Neural cell (in vitro differentiated cells): ENCODE results near the gene MED27.

Experiments used
- CTCF ChIP-seq: fragments of 450-650 bp; IDR thresholded peaks from 2 replicates; pipeline ENCODE4 v1.5.1; 2014; ENCODE audit warnings: antibody characterized with exemption, mild to moderate bottlenecking, moderate library complexity; ENCODE audit not compliant: poor library complexity, severe bottlenecking
- EP300 ChIP-seq: fragments of 450-650 bp; conservative IDR thresholded peaks from 2 replicates; pipeline ENCODE4 v1.6.1; 2014; ENCODE audit warnings: antibody characterized with exemption, mild to moderate bottlenecking, moderate library complexity; ENCODE audit not compliant: poor library complexity, severe bottlenecking
- POLR2AphosphoS5 ChIP-seq: IDR thresholded peaks from 2 replicates; pipeline ENCODE4 v1.6.1; 2012
- TAF1 ChIP-seq: IDR thresholded peaks from 2 replicates; pipeline ENCODE4 v1.6.1; 2012; ENCODE audit warnings: low read depth

GRCh38 chr9:132003319-132003704 lies 76.4 kb downstream of the MED27 start:
- TF ChIP-seq CTCF: no peak
- no peak for TF ChIP-seq EP300
- TF ChIP-seq POLR2AphosphoS5: no peak
- no peak for TF ChIP-seq TAF1
